Muscle of leg (tissue), 11 donors: ENCODE results near the gene KRTAP4-5. TPM values are rescaled to one million over a fixed set of nuclear protein-coding genes. Genes with fewer than 3 reads are reported as not detected.
"Not testable (repeated sequence)": the region's sequence is repeated elsewhere in the genome, so short reads cannot be mapped to it uniquely, and the experiment has no call there.

ENCODE experiments used
- DNase-seq: peaks from one replicate; pipeline ENCODE4 v3.0.0; 2013
- H3K27ac ChIP-seq: one replicate; pipeline ENCODE4 v1.5.1; 2013; ENCODE audit warnings: mild to moderate bottlenecking, low read length, control low read depth
- H3K27me3 ChIP-seq: one replicate; pipeline ENCODE4 v1.6.1; 2013; ENCODE audit warnings: low read length; ENCODE audit not compliant: control insufficient read depth, insufficient read depth
- H3K36me3 ChIP-seq: one replicate; pipeline ENCODE4 v1.6.1; 2013; ENCODE audit warnings: low read length; ENCODE audit not compliant: control insufficient read depth, insufficient read depth
- H3K4me1 ChIP-seq: one replicate; pipeline ENCODE4 v1.6.1; 2013; ENCODE audit warnings: low read length; ENCODE audit not compliant: control insufficient read depth, insufficient read depth
- H3K4me3 ChIP-seq: one replicate; pipeline ENCODE4 v1.5.1; 2013; ENCODE audit warnings: low read length, control low read depth
- H3K9me3 ChIP-seq: replicated peaks from 2 replicates; pipeline ENCODE4 v1.6.1; 2013; ENCODE audit warnings: low read depth, low read length; ENCODE audit not compliant: control insufficient read depth
- WGBS: methylation state at CpG from one replicate; pipeline ENCODE4 v1.1.5; 2013; ENCODE audit warnings: missing lambda C conversion rate; ENCODE audit not compliant: insufficient coverage; 5-methylcytosine and 5-hydroxymethylcytosine counted together
- polyA plus RNA-seq, 8 donors: library from polyadenylated mRNA; unstranded; fragments of 120-200 nt; gene quantifications; one replicate each; pipeline versions ENCODE4 v1.2.1 to v1.2.3, GENCODE V29; 2013; ENCODE audit warnings: inconsistent platforms in 1 of 8, low replicate concordance in 1 of 8; ENCODE audit not compliant: insufficient read length in 8 of 8, insufficient read depth in 1 of 8
- total RNA-seq: library from RNA; stranded (reverse); fragments of 120-200 nt; gene quantifications from one replicate; pipeline ENCODE4 v1.2.4, GENCODE V29; 2013

The KRTAP4-5 gene
- total and polyA plus RNA-seq, 9 donors: not detected

DNA sequence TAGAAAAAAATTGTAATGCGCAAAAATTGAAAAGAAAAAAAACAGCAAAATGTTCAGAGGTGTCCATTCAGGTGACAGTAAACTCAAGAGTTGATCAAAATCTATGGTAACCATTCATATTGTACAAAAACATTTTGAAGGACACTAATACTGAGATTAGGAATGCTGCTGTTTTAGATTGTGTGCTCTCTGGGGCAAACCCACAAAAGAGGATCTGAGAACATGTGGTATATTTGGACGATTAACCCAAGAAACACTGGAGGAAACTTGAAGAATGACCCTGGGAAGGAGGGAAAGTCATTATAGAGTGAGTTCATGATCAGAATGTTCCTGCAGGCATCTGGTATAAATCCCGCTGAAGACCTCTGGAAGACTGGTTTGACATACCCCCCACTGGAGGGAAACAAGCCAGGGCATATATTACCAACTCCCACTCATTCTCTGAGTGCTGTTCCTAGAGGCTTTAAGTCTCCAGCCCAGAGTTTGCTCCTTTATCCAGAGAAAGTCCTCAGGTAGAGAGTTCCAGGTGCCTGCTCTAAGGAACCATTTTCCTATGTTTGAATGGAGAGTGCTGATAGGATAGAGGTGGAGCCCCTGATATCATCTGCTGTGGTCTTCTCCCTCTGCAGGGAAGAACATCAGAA is 27.2 kb upstream of the KRTAP4-5 start:
- H3K4me1 ChIP-seq: no peaks in the 10 kb centered on the region
- peaks cover 2% of the 10 kb centered on the region for H3K9me3 ChIP-seq
- no peaks in the 10 kb centered on the region for H3K36me3 ChIP-seq
- H3K4me3 ChIP-seq: no peak overlapping the region
- peaks cover 2% of the 10 kb centered on the region for H3K27me3 ChIP-seq
- no peak overlapping the region for H3K27ac ChIP-seq
- peak; percentile 22 for DNase-seq
- WGBS: 85% methylated on average over 1 of the region's 3 CpGs

DNA sequence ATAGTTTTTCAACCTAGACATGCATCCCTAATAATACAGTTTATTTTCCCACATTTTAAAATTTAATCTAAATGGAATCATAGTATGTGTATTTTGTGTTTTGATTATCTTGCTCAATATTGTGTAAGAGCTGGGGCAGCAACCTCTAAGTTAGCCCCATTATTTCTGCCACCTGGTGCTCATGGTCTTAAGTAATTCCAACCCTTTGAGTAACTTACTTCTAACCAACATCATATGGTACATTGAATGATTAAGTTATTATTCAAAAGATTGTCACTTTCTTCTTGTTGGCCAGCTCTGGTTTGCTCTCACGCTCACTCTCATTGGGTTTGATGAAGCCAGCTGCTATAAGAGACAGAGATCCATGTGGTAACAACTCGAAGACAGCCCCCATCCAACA is 22.3 kb upstream of the KRTAP4-5 start:
- H3K27me3 ChIP-seq: peaks cover 2% of the 10 kb centered on the region
- no peaks in the 10 kb centered on the region for H3K9me3 ChIP-seq
- no peaks in the 10 kb centered on the region for H3K4me1 ChIP-seq
- no peak overlapping the region for H3K4me3 ChIP-seq
- H3K36me3 ChIP-seq: no peaks in the 10 kb centered on the region
- no peak overlapping the region for H3K27ac ChIP-seq
- 60% methylated on average over 1 of the region's 2 CpGs for WGBS
- no peak for DNase-seq

DNA sequence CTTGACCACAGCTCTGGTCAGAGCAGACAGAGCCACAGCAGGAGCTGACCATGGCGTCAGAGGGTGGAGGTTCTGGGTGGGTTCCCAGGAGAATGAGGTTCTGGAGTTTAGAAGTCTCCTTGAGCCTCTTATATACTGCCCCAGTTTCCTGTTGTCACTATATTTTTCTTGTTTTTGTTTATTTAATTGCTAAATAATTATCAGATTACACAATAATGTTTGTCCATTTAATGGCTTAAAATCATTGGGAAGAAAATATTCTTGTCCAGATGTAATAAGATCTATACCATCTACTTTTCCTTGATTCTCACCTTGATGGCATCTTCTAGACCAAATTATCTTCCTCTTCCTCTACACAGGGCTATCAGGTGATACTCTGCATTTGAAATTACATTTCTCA is 18.5 kb upstream of the KRTAP4-5 start, which contains the start of gene KRTAP4-3:
TSS of gene KRTAP4-3 (minus strand) at position 101 of the 400 bp plus-strand sequence. CDS start at position 52, 49 bp downstream.
- Histone ChIP-seq H3K27me3 (peaks cover 2% of the 10 kb centered on the region), H3K4me3 (no peak within 1 kb of the TSS), H3K36me3 (no peaks in the 10 kb centered on the region), H3K27ac (no peak within 1 kb of the TSS), H3K9me3 (no peaks in the 10 kb centered on the region), H3K4me1 (no peaks in the 10 kb centered on the region)
- no CpG with 5 or more reads among the region's 1 CpG for WGBS
- no peak for DNase-seq

DNA sequence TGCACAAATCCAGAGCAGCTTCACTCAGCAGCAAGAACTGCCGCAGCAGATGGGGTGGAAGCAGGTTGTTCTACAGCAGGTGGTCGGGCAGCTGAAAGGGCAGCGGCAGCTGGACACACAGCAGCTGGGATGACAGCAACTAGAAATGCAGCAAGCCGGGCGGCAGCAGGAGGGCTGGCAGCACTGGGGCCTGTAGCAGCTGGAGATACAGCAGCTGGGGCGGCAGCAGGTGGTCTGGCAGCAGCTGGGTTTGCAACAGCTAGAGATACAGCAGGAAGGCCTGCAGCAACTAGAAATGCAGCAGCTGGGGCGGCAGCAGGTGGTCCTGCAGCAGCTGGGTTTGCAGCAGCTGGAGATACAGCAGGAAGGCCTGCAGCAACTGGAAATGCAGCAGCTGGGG is 17.9 kb upstream of the KRTAP4-5 start:
- Histone ChIP-seq H3K36me3 (no peaks in the 10 kb centered on the region), H3K4me1 (no peaks in the 10 kb centered on the region), H3K27ac (no peak overlapping the region), H3K9me3 (no peaks in the 10 kb centered on the region), H3K4me3 (no peak overlapping the region), H3K27me3 (peaks cover 2% of the 10 kb centered on the region)
- WGBS: 85% methylated on average over 7 of the region's 7 CpGs
- DNase-seq: no peak

DNA sequence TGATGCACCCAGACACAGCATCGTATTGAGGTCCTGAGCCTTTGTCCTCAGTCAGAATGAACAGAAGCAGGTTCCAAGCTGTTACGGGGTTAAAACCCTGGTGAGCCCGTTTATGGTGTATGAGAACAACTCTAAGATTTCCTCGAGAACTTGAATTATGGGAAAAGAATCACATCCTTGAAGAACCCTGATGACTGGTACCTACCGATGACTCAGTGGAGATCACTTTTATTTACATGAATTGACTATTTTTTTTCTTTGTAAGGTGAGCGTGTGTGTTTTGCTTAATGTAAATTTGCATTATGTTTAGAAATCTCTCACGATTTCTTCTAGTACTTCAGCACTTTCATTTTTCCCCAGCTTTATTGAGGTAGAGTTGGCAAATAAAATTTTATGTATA is 14.2 kb upstream of the KRTAP4-5 start:
- Histone ChIP-seq H3K4me3 (no peak overlapping the region), H3K4me1 (no peaks in the 10 kb centered on the region), H3K9me3 (no peaks in the 10 kb centered on the region), H3K27me3 (peaks cover 2% of the 10 kb centered on the region), H3K27ac (no peak overlapping the region), H3K36me3 (no peaks in the 10 kb centered on the region)
- DNase-seq: no peak
- WGBS: 41% methylated on average over 3 of the region's 7 CpGs

DNA sequence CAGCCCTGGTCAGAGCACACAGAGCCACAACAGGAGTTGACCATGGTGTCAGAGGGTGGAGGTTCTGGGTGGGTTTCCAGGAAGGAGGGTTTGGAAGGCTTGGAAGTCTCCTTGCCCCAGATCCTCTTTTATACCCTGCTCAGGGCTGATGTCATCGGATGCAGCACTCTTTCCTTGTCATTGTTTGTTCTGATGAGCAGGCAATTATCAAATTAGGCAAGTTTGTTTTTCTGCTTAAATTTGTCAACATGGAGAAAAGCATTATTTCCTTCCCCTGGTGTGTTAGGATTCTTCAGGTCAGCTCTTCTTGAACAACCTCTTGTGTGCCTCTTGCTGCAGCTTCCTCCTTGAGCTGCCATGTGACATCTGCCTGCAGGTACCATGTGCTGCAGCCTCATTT is 11.0 kb upstream of the KRTAP4-5 start, which contains the start of gene KRTAP4-4:
TSS of gene KRTAP4-4 (minus strand) at position 101 of the 400 bp plus-strand sequence. CDS start at position 44, 57 bp downstream.
- no peaks in the 10 kb centered on the region for H3K36me3 ChIP-seq
- no peaks in the 10 kb centered on the region for H3K9me3 ChIP-seq
- DNase-seq: no peak
- H3K4me3 ChIP-seq: no peak within 1 kb of the TSS
- no CpG with 5 or more reads among the region's 1 CpG for WGBS
- peaks cover 2% of the 10 kb centered on the region for H3K27me3 ChIP-seq
- H3K4me1 ChIP-seq: no peaks in the 10 kb centered on the region
- no peak within 1 kb of the TSS for H3K27ac ChIP-seq

DNA sequence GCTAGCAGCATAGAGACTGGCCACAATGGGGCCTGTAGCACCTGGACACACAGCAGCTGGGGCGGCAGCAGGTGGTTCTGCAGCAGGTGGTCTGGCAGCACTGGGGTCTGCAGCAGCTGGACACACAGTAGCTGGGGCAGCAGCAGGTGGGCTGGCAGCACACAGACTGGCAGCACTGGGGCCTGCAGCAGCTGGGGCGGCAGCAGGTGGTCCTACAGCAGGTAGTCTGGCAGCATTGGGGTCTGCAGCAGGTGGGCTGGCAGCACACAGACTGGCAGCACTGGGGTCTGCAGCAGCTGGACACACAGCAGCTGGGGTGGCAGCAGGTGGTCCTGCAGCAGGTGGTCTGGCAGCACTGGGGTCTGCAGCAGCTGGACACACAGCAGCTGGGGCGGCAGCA is 10.6 kb upstream of the KRTAP4-5 start:
- not testable (repeated sequence) for H3K27me3 ChIP-seq, H3K27ac ChIP-seq, H3K9me3 ChIP-seq, H3K4me1 ChIP-seq, H3K36me3 ChIP-seq, H3K4me3 ChIP-seq, DNase-seq
- 77% methylated on average over 3 of the region's 3 CpGs for WGBS

DNA sequence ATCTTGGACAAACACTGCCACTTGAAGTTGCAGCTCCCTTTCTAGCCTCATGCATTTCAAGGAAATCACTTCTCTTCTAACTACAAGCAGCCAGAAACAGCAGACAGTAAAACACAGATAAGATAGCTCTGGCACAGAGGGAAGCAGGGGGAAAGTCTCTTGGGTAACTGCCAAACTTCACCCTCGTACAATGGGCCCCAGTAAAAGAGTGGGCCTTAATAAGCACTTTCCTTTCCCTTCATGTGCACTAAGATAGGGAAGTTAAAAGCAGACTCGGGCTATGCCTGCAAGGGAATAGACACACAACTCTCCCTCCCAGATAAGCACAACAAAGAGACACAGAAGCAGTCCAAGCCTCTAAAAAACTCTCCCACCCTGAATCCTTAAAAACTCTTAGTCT is 4.2 kb upstream of the KRTAP4-5 start:
- H3K27ac ChIP-seq: no peak overlapping the region
- no peaks in the 10 kb centered on the region for H3K27me3 ChIP-seq
- WGBS: no CpG with 5 or more reads among the region's 2 CpGs
- H3K4me1 ChIP-seq: no peaks in the 10 kb centered on the region
- DNase-seq: peak; percentile 52
- no peak overlapping the region for H3K4me3 ChIP-seq
- H3K9me3 ChIP-seq: no peaks in the 10 kb centered on the region
- no peaks in the 10 kb centered on the region for H3K36me3 ChIP-seq

DNA sequence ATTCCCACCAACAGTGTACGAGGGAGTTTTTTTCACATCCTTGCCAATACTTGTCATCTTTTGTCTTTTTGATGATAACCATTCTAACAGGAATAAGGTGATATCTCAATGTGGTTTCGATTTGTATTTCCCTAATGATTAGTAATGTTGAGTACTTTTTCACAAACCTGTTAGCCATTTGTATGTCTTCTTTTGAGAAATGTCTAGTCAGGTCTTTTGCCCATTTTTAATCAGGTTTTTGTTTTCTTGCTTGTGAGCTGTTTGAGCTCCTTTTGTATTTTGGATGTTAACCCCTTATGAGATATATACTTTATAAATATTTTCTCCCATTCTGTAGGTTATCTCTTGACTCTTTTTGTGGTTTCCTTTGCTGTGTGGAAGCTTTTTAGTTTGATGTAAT is 1.9 kb upstream of the KRTAP4-5 start:
- WGBS: no CpG with 5 or more reads among the region's 2 CpGs

DNA sequence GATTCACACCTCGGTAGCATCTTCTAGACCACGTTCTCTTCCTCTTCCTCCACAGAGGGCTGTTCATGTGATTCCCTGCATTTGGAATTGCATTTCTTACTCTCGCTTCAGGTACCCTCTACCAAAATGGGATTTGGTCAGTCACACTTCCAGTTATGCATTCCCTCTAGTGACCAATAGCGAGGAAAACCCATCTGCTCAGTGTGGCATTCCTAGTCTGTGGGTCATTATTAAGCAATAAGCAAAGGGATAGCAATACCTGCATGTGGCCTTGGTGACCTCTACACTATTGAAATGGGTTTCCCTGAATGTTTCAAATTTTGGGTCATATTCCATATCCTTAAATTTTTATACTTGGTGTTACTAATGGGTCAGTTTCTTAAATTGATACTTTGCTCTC is 401 bp upstream of the KRTAP4-5 start:
- Histone ChIP-seq H3K27me3 (no peaks in the 10 kb centered on the region), H3K9me3 (no peaks in the 10 kb centered on the region), H3K36me3 (no peaks in the 10 kb centered on the region), H3K4me1 (no peaks in the 10 kb centered on the region), H3K27ac (no peak overlapping the region), H3K4me3 (no peak overlapping the region)
- 54% methylated on average over 3 of the region's 4 CpGs for WGBS
- DNase-seq: no peak

More for the DNA sequence above, 1.9 kb upstream of the KRTAP4-5 start:
- Histone ChIP-seq H3K27me3 (no peaks in the 10 kb centered on the region), H3K4me1 (no peaks in the 10 kb centered on the region), H3K36me3 (no peaks in the 10 kb centered on the region), H3K27ac (no peak overlapping the region), H3K4me3 (no peak overlapping the region), H3K9me3 (no peaks in the 10 kb centered on the region)
- DNase-seq: no peak
